ENCODE results near the gene MEAF6. TPM values are rescaled to one million over a fixed set of nuclear protein-coding genes. Genes with fewer than 3 reads are reported as not detected.
A peak's percentile ranks its signal among the peaks of the same experiment; 100 is the strongest.

MEAF6 gene
- polyA plus RNA-seq, 3 donors, result 99.5 to 103 (median 101) TPM

GRCh38 chr1:37498872-37499617 is 15.5 kb downstream of the MEAF6 start:
- no peak for DNase-seq (ENCODE audit: extremely low read depth in 1 of 11, low read depth in 9 of 11, low spot score in 4 of 11)

- no peak for DNase-seq (ENCODE audit: extremely low read depth in 1 of 11, low read depth in 9 of 11, low spot score in 4 of 11)
Measured at GRCh38 chr1:37497832-37498231, 16.7 kb downstream of the MEAF6 start.

- no peak for DNase-seq (ENCODE audit: extremely low read depth in 1 of 11, low read depth in 9 of 11, low spot score in 4 of 11)
Measured at GRCh38 chr1:37495875-37496274, 18.7 kb downstream of the MEAF6 start.

- DNase-seq (ENCODE audit: extremely low read depth in 1 of 11, low read depth in 9 of 11, low spot score in 4 of 11), result no peak
Measured at GRCh38 chr1:37493336-37494098, 21.0 kb downstream of the MEAF6 start.

GRCh38 chr1:37487619-37487984 is 27.0 kb downstream of the MEAF6 start:
- no peak for DNase-seq (ENCODE audit: extremely low read depth in 1 of 11, low read depth in 9 of 11, low spot score in 4 of 11)

GRCh38 chr1:37486680-37487618 is 27.6 kb downstream of the MEAF6 start:
- peak in 4 of 11 donors; percentile 48 to 64 (median 56) for DNase-seq (ENCODE audit: extremely low read depth in 1 of 11, low read depth in 9 of 11, low spot score in 4 of 11)

GRCh38 chr1:37485902-37486679 is 28.5 kb downstream of the MEAF6 start:
- no peak for DNase-seq (ENCODE audit: extremely low read depth in 1 of 11, low read depth in 9 of 11, low spot score in 4 of 11)

- no peak for DNase-seq (ENCODE audit: extremely low read depth in 1 of 11, low read depth in 9 of 11, low spot score in 4 of 11)
Measured at GRCh38 chr1:37484325-37485051, 30.1 kb downstream of the MEAF6 start.

- DNase-seq (ENCODE audit: extremely low read depth in 1 of 11, low read depth in 9 of 11, low spot score in 4 of 11), result no peak
Measured at GRCh38 chr1:37483785-37484184, 30.8 kb downstream of the MEAF6 start.

GRCh38 chr1:37482796-37483744 is 31.5 kb downstream of the MEAF6 start:
- no peak for DNase-seq (ENCODE audit: extremely low read depth in 1 of 11, low read depth in 9 of 11, low spot score in 4 of 11)

GRCh38 chr1:37482004-37482785 is 32.4 kb downstream of the MEAF6 start:
- DNase-seq (ENCODE audit: extremely low read depth in 1 of 11, low read depth in 9 of 11, low spot score in 4 of 11), result no peak

GRCh38 chr1:37481289-37482003 is 33.1 kb downstream of the MEAF6 start:
- no peak for DNase-seq (ENCODE audit: extremely low read depth in 1 of 11, low read depth in 9 of 11, low spot score in 4 of 11)

GRCh38 chr1:37480581-37481288 is 33.8 kb downstream of the MEAF6 start:
- DNase-seq (ENCODE audit: extremely low read depth in 1 of 11, low read depth in 9 of 11, low spot score in 4 of 11), result no peak

- DNase-seq (ENCODE audit: extremely low read depth in 1 of 11, low read depth in 9 of 11, low spot score in 4 of 11), result no peak
Measured at GRCh38 chr1:37480125-37480466, 34.5 kb downstream of the MEAF6 start.
